Putamen (tissue), 1 donor: Measurements from ENCODE around the gene TSC2.
"Not testable (repeated sequence)": the region's sequence is repeated elsewhere in the genome, so short reads cannot be mapped to it uniquely, and the experiment has no call there.

Experiments
- DNase-seq: peaks from one replicate; pipeline ENCODE4 v3.0.0-alpha.2; 2016; ENCODE audit warnings: low spot score

TSC2 gene

DNA sequence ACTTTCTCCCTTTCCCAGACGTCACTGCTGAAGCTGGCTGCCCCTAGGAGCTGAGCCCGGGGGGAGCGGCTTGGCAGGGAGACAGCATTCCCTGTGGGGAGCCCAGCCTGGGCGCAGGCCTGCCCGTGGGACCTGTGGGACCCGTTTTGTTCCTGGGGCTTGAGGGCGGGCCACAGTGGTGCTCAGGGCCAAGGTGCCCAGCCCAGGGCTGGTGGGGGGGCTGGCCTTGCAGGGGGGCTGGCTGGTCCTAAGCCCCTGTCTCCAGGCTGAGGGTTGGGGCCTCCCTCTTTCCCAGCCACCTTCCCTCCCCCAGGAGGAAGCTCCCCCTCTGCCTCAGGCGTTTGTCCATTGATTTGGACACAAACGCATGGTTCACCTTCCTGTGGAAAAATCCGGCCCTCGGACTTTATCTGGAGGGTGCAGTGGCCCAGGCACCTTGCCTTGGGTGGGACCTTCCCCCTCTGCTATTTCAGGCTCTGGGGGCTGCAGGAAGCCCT is 16.7 kb upstream of the TSC2 start:
- DNase-seq, result no peak

DNA sequence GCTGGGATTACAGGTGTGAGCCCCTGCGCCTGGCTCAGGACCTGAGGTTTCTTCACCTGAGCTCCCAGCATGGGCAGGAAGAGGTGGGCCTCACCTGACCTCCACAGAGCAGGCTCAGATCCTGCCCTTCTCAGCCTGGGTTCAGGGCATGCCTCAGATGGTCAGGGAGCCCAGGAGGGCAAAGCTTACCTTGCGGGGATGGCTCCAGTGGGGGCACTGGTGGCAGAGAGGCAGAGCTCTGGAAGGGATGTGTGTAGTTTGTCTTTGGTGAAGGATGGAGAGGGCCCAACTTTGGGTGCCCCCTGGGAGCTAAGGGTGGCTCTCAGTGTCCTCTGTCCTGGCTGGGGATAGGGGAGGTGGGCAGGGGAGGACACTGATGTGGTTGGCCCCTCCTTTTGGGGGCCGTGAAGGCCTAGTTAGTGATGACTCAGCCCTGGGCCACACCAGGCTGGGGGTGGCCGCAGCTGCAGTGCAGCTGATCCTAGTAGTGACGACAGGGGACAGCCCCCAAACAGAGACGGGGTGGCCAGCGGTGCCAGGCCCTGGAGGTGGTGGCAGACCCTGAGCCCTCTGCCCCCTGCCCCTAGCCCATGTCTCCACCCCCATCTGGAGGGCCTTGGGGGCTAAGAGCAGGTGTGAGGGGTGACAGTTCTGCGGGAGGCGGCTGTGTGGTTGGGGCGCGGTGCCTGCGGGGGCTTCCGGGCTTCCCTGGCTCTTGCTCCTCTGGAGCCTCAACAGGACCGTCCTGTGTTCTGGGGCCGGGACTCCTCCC is 15.3 kb upstream of the TSC2 start:
- peak; percentile 65 for DNase-seq

DNA sequence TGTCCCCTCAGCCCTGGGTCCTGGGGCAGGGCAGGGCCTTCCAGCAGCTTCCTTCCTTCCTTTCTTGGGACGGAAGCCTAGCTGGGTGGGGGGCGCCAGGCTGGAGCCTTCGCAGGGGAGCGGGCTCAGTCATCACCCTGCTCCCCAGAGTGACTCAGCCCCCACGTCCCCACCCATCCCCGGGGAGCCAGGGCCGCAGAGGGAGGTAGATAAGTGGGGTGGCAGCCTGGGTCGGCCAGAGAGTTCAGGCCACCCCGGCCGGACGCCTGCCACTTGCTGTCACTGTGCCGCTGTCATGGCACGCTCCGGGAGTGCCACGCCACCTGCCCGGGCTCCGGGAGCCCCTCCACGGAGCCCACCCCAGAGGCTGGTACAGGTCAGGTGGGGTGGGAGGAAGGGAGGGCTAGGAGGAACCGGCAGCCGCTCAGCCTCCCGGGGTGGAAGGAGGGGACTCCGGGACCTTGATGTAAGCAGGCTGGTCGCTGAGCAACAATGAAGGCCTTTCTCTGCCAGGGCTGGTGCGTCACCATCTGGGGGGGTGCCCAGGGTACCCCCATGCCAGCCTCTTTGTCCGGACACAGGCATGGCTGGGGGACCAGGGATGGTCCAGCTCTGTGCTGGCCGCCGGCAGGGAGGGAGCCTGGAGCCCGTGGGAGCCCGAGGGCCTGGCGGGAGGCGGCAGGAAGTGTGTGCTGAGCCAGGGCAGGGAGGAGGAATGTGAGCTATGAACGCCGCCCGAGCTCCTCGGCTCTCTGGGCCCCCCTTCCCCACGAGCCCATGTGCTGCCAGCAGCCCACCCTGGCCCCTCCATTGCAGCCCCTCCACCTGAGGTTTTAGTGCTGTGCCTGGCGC is 14.5 kb upstream of the TSC2 start:
- peak; percentile 94 for DNase-seq

DNA sequence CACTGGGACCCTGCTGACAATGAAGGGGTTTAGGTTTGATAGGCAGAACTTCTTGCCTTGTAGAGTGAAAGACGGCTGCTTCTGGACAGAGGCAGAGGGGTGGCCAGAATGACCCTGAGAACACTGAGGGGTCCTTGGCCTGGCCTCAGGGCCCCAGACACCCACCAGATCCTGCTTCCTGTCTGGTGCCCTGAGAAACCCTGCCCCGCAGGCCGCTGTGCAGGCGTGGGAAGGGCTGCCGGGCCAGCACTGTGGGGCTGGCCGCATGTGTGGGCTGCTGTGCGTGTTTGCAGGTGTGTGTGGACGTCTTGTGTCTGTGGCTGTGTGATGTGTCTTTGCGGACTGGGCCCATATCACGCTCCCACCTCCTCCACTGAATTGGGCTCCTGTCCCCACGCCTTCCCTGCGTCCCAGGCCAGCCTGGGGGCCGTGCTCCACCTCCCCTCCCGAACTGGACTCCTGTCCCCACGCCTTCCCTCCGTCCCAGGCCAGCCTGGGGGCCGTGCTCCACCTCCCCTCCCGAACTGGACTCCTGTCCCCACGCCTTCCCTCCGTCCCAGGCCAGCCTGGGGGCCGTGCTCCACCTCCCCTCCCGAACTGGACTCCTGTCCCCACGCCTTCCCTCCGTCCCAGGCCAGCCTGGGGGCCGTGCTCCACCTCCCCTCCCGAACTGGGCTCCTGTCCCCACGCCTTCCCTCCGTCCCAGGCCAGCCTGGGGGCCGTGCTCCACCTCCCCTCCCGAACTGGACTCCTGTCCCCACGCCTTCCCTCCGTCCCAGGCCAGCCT is 13.7 kb upstream of the TSC2 start:
- DNase-seq, result not testable (repeated sequence)

DNA sequence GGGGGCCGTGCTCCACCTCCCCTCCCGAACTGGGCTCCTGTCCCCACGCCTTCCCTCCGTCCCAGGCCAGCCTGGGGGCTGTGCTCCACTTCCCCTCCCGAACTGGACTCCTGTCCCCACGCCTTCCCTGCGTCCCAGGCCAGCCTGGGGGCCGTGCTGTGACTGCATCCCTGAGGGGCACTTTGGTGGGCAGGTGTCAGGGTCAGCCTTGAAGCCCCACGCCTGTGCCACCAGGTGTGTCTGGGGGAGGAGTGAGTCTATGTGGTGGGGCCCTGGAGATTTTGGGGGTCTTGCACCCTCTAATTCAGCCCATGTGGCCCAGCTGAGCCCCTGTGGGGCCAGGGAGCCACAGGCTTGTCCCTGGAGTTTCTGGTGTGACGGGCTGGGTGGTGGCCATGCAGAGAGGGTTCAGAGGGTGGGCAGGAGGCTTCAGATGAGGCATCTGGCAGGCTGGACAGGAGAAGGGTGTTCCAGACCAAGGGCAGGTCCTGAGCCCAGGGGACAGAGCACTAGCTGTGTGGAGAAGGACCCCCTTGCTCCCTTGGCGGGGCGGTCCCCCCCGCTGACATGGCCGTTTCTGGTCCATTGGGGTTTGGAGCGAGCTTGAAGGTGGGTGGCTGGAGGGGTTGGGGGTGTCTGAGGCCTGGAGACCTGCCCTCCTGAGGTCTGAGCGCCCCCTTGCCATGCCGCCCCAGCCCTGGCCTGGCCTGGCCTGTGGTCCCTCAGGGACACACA is 12.9 kb upstream of the TSC2 start:
- no peak for DNase-seq

DNA sequence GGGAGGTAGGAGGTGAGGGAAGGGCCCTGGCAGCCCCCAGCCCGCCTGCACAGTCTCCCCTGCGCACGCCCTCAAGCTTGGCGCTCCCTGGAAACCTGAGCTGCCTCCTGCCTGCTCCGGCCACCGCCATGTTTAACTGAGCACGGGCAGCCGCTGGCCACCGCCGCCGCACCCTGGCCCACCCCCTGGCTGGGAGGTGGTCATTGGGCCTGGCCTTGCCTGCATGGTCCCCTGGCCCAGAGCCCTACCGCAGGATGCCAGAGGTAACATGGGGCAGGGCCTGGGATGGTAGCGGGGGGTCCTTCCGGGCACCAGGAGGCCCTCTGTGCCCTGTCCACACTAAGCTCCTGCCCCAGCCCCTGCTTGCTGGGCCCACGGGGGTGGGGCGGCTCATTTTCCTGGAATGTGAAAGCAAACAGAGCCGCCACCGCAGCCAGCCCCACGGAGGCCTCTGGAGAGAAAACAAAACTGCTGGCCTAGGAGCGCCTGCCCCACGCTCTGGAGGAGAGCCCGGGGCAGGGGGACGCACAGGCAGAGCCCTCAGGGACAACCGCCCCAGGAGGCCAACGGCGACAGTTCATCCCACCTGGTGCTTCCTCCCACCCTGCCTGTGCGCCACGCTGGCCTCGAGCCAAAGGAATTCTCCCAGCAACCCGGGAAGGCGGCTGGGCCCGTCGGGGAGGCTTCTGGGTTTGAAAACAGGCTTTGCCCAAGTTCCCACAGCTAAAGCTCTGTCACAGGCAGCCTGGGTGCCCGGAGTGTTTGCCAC is 12.2 kb upstream of the TSC2 start:
- no peak for DNase-seq

DNA sequence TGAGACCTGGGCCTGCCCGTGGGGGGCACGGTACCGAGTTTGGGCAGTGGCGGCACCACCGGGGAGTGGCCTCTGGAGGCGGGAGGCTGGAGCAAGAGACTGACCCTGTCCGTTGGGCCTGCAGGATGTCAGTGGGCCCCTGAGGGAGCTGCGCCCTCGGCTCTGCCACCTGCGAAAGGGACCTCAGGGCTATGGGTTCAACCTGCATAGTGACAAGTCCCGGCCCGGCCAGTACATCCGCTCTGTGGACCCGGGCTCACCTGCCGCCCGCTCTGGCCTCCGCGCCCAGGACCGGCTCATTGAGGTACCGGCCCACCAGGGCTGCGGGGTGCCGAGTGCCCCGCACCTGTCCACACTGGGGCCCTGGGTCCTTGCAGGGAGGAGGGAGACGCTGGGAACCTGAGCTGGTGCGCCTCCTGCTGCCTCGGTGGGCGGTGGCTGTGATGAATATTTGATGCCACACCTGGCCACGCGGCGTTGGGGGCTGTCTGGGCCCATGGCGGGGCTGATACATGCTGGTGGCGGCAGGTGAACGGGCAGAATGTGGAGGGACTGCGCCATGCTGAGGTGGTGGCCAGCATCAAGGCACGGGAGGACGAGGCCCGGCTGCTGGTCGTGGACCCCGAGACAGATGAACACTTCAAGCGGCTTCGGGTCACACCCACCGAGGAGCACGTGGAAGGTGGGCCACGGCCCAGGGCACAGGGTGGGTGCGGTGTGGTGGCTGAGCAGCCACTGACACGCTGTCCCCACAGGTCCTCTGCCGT is 11.4 kb upstream of the TSC2 start:
- no peak for DNase-seq

DNA sequence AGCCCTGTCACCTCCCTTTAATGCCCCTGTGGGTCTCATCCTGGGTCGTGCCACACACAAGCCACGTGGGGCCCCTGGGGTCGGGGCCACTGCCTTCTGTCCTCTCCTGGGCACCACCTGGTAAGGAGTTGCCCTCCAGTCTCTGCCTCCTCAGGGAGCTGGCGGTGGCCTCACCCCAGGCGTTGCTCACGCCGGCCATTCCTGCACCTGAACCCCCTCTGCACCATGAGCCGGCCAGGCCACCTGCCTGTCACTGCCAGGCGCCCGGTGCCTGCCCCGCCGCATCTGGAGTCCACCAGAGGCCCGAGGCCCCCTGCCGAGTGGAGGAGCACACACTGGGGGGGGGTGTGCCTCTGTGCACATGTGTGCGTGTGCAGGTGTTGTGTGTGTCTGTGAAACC is 10.7 kb upstream of the TSC2 start:
- no peak for DNase-seq

DNA sequence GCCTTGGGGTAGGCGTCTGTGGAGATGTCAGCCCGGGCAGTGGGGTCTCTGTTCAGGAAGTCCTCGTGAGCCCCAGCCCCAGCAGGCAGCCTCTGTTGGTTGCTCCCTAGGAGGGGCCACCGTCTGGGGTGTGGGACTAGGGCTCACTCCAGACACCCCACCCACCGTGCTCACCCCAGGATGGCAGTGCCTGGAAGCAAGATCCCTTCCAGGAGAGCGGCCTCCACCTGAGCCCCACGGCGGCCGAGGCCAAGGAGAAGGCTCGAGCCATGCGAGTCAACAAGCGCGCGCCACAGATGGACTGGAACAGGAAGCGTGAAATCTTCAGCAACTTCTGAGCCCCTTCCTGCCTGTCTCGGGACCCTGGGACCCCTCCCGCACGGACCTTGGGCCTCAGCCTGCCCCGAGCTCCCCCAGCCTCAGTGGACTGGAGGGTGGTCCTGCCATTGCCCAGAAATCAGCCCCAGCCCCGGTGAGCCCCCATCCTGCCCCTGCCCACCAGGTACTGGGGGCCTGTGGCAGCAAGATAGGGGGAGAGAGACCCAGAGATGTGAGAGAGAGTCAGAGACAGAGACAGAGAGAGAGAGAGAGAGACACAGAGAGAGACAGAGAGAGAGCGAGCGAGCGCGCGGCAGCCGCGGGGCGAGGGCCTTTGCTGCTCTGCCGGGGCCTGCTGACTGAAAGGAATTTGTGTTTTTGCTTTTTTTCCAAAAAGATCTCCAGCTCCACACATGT is 10.0 kb upstream of the TSC2 start:
- DNase-seq, result no peak

DNA sequence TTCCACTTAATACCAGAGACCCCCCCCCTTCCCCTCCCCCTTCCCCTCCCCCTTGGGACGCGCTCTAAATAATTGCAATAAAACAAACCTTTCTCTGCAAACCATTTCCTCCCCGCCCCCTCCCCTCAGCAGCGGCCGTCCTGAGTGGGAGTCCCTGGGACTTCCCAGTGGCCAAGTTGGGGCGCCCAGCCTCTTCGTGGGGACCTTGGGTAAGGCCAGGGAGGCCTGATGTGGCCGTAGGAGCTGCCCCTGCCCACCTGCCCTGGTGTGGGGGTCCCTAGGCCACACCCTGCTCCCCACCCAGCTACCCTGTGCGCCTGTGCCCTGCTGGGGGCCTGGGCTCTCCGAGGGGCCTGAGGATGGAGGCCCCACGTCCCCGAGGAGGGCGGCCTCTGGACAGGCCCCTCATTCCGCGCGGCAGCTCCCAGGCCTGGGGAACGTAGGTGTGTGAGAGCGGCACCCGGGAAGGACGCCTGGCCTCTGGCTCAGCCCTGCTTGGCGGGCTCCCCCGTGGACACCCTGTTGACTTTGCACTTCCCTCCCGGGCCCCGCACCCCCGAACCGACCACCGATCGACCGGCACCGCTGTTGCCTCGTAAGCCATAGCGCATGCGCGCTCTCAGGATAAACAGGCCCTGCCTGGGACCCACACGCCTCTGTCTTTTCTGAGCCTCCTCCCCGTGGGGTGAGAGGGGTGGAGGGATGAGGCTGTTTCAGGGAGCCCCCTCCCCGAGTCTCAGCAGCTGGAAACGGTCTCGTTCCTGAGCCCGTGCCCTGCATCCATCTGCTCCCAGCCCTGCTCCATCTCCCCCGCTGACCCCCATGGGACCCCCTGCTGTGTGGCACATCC is 9.2 kb upstream of the TSC2 start:
- no peak for DNase-seq

DNA sequence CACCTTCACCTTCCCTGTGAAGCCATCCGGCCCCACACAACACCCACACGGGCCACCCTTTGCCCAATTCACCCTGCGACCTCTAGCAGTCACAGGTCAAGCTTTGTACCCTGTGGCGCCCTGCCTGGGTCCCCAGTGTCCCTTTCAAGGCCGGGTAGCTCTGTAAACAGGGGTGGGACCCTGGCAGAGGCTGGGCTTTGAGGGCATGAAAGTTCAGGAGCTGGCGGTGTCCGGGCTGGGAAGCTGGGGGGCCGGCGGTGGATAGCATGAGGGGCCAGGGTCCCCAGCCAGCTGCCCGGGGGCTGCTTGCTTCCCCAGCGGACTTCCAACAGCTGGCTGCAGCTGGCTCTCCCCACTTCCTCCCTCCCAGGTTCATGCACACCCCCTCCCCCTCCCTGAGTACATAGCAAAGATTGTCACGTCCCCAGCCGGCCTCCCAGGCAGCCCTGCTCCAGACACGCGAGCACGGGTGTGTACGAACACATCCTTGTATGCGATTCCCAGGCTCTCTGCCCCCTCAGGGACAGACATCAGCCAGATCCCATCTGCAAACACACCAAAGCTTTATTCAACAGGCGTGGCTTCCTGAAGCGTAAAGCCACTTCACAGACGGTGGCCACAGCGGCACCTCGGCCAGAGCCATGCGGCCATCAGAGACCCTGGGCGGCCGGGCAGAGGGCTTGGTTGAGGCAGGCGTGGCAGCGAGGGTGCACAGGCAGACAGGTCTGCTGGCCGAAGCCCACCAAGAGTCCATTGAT is 8.3 kb upstream of the TSC2 start:
- no peak for DNase-seq

DNA sequence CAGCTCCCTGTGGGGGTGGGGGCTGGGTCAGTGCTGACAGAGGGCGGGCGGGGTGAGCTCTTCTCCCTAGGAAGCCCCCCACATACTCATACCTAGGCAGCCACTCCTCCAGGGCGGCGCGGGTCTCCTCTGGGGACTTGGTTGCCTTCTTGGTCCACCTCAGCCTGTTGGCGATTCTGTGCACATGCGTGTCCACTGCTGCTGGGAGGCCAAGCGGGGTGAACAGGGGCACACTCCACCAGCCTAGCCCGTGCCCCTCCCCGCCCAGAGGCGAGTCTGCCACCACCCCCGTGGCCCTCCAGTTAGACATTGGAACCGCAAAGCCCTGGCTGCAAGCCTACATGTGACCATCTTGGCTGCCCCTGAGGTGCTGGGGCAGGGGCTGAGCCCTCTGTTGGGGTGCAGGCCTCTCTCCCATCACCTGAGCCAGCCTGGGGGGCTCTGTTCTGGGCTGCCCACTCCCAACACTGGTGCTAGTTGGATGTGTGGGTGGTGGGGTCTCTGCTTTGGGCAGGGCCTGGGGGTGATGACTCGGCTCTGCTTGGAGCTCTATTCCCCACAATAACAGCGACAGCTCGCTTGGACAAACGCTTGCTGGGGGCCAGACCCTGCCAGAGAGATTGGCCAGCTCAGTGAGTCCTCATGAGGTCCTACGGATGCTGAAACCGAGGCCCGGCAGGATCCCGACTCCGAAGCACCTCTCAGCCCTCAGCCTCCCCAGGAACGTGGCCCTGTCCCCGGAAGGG is 7.6 kb upstream of the TSC2 start:
- DNase-seq, result no peak

DNA sequence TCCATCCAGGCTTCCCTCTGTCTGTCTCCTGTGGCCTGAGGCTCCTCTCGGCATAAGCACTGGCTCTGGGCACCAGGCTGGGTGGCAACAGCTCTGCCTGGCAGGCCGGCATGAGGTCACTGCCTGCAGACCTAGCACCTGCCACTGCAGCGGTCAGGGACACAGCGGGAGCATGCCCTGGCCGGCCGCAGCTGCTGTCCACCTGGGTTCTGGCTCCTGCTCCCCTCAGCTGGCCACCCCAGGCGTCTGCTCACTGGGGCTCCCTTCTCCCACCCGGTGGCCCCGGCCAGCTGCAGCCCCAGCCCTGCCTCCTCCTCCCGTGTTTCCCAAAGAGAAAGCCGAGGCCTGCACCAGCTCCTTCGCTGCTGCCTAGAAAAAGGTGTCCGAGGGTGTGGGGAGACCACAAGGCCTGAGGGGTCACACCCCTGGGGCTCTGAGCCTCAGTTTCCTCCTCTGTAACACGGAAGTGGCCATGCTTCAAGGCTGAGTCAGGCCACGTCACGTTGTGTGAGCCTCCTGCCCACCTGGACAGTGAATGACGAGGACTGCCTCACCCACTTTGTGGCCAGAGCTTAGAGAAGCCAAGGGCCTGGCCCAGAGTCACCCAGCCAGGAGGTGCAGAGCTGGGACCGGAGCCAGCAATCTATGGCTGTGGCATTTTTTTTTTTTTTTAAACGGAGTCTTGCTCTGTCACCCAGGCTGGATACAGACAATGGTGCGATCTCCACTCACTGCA is 6.8 kb upstream of the TSC2 start:
- no peak for DNase-seq

DNA sequence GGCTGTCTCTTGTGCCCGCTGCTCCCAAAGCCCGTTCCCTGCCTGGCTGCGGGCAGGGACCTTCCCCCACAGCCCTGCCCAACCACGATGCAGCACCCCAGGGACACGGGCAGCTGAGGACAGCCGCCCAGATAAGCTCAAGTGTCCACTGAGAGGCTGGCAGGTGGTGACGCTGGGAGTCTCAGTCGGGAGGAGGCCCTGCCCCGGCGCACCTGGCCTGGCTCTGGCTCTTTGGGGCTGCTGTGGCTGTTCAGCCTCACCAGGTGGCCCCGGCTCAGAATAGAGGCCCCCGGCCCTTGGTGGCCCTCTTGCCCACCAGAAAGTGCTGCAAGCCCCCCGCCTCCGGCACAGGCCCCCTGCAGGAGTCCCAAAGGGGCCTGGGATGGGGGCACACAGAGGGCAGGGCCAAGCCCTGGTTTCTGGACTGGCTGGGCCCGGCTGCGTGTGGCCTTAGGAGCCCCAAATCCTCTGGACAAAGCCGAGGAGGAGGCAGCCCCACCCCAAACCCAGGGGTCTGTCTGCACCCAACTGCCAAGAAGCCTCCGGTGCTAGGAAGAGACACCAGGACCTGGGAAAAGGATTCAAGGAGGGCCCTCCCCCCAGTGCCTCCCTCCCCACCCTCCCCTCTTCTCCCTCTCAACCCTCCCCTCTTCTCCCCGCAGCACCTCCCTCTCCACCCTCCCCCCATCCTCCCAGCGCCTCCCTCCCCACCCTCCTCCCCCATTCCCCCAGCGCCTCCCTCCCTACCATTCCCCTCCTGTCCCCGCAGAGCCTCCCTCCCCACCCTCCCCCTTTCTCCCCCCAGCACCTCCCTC is 5.4 kb upstream of the TSC2 start:
- no peak for DNase-seq

DNA sequence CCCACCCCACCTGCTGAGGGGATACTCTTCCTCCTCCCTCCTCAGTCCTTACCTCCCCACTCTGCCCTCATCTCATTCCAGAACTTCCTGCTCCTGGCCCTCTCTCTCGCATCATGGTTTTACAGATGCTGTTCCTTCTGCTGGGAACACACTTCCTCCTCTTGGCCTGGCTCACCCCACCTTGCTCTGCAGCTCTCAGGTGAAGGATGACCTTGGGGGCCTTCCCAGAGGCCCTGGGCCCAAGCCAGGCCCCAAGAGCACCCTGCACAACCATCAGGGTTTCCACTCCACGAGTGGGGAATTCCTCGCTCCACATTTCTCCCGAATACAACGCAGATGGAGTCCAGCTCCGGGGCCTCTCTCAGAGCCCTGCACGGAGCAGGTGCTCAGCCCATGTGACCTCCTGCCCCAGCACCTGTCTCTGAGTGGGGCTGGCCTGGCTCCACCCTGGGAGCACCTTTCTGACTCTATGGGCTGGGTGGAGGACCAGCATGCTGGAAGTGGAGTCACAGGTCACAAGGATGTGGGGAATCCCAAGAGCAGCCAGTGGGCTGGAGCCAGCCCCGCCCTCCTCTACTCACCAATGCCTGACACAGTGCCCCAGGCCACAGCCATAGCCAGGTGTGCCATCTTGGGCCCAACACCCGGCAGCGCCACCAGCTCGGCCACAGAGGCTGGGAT is 4.7 kb upstream of the TSC2 start:
- no peak for DNase-seq
